Mesendoderm (in vitro differentiated cells): ENCODE measurements around the gene ABCC1.
"Not testable (repeated sequence)": the region's sequence is repeated elsewhere in the genome, so short reads cannot be mapped to it uniquely, and the experiment has no call there.

Experiments
- DNase-seq: peaks from one replicate; pipeline ENCODE4 v3.0.0; 2013
- H2AK5ac ChIP-seq: 2 replicates; pipeline ENCODE4 v1.6.1; 2013; ENCODE audit warnings: low read length, inconsistent platforms
- H2BK120ac ChIP-seq: 2 replicates; pipeline ENCODE4 v1.6.1; 2013; ENCODE audit warnings: low read depth, mild to moderate bottlenecking, low read length, moderate library complexity, mixed read lengths
- H2BK15ac ChIP-seq: replicated peaks from 2 replicates; pipeline ENCODE4 v1.6.1; 2013; ENCODE audit warnings: low read depth, mild to moderate bottlenecking, moderate library complexity
- H2BK5ac ChIP-seq: 2 replicates; pipeline ENCODE4 v1.6.1; 2013; ENCODE audit warnings: low read length, inconsistent platforms
- H3K18ac ChIP-seq: 2 replicates; pipeline ENCODE4 v1.6.1; 2013; ENCODE audit warnings: mild to moderate bottlenecking, low read length, mixed read lengths
- H3K23ac ChIP-seq: one replicate; pipeline ENCODE4 v1.6.1; 2013; ENCODE audit warnings: low read length
- H3K27ac ChIP-seq: 2 replicates; pipeline ENCODE4 v1.5.1; 2013; ENCODE audit warnings: low read depth, mild to moderate bottlenecking, inconsistent platforms, low read length, moderate library complexity
- H3K27me3 ChIP-seq: 2 replicates; pipeline ENCODE4 v1.6.1; 2013; ENCODE audit warnings: low read length, control low read depth, mild to moderate bottlenecking, inconsistent platforms; ENCODE audit not compliant: insufficient read depth, poor library complexity
- H3K36me3 ChIP-seq: 2 replicates; pipeline ENCODE4 v1.6.1; 2013; ENCODE audit warnings: low read length, inconsistent platforms; ENCODE audit not compliant: control insufficient read depth, insufficient read depth
- H3K4ac ChIP-seq: one replicate; pipeline ENCODE4 v1.6.1; 2013; ENCODE audit warnings: low read depth, mild to moderate bottlenecking, low read length, moderate library complexity
- H3K4me1 ChIP-seq: 2 replicates; pipeline ENCODE4 v1.6.1; 2013; ENCODE audit warnings: low read depth, low read length, inconsistent platforms; ENCODE audit not compliant: control insufficient read depth
- H3K4me2 ChIP-seq: 2 replicates; pipeline ENCODE4 v1.6.1; 2013; ENCODE audit warnings: low read length
- H3K4me3 ChIP-seq: 2 replicates; pipeline ENCODE4 v1.5.1; 2013; ENCODE audit warnings: mild to moderate bottlenecking, low read length
- H3K56ac ChIP-seq: one replicate; pipeline ENCODE4 v1.6.1; 2013; ENCODE audit warnings: low read length
- H3K79me1 ChIP-seq: 2 replicates; pipeline ENCODE4 v1.6.1; 2013; ENCODE audit warnings: low read length, inconsistent platforms
- H3K79me2 ChIP-seq: 2 replicates; pipeline ENCODE4 v1.6.1; 2013; ENCODE audit warnings: mild to moderate bottlenecking, low read length; ENCODE audit not compliant: control insufficient read depth, insufficient read depth
- H3K9ac ChIP-seq: 2 replicates; pipeline ENCODE4 v1.6.1; 2013; ENCODE audit warnings: low read length, inconsistent platforms
- H4K5ac ChIP-seq: one replicate; pipeline ENCODE4 v1.6.1; 2013; ENCODE audit warnings: low read length
- H4K8ac ChIP-seq: one replicate; pipeline ENCODE4 v1.6.1; 2013; ENCODE audit warnings: low read depth, mild to moderate bottlenecking, control low read depth, low read length, moderate library complexity
- WGBS: extraction: QIAGEN DNeasy Blood & Tissue Kit; methylation state at CpG from one replicate; pipeline ENCODE4 v1.1.7; 2013; ENCODE audit warnings: low lambda C conversion rate, missing lambda C conversion rate; ENCODE audit not compliant: insufficient coverage; ENCODE audit errors: extremely low coverage; 5-methylcytosine and 5-hydroxymethylcytosine counted together

The ABCC1 gene

DNA sequence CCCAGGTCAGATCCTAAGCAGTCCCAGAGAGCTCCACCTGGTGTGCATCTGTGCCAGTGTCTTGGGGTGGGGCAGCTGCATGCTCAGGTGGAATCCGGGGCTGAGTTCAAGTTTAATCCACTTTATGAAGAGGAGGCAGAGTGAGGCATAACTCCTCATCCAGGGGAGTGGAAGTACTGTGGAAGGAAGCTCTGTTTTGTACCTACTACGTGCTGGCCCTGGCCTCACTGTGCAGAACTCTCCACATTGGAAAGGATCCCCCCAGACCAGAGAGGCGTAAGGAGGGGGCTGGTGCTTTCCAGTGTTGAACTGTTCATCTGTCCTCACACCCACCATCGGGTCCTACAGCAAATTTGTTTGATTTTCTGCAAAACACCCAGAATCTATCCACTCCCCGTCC lies 195.9 kb downstream of the ABCC1 start:
- Histone ChIP-seq H2BK120ac (no peak overlapping the region), H2AK5ac (no peak overlapping the region), H3K79me1 (no peaks in the 10 kb centered on the region), H4K5ac (no peak overlapping the region), H3K18ac (no peak overlapping the region), H4K8ac (no peak overlapping the region), H3K79me2 (no peaks in the 10 kb centered on the region), H3K4me2 (no peak overlapping the region), H3K36me3 (peaks cover 7% of the 10 kb centered on the region), H3K4me1 (no peaks in the 10 kb centered on the region), H3K9ac (no peak overlapping the region), H3K27ac (no peak overlapping the region), H3K23ac (no peak overlapping the region), H3K56ac (no peak overlapping the region), H3K4ac (no peak overlapping the region), H2BK15ac (no peak overlapping the region), H3K27me3 (no peaks in the 10 kb centered on the region), H2BK5ac (no peak overlapping the region), H3K4me3 (no peak overlapping the region)
- no peak for DNase-seq
- WGBS = no CpG with 5 or more reads among the region's 5 CpGs

- Histone ChIP-seq H3K27ac (no peak overlapping the region), H2BK5ac (no peak overlapping the region), H2BK15ac (no peak overlapping the region), H3K4ac (no peak overlapping the region), H3K4me1 (no peaks in the 10 kb centered on the region), H3K79me2 (no peaks in the 10 kb centered on the region), H3K9ac (no peak overlapping the region), H3K23ac (no peak overlapping the region), H2BK120ac (no peak overlapping the region), H2AK5ac (no peak overlapping the region), H3K4me2 (no peak overlapping the region), H3K18ac (no peak overlapping the region), H4K5ac (no peak overlapping the region), H3K27me3 (no peaks in the 10 kb centered on the region), H3K4me3 (no peak overlapping the region), H3K56ac (no peak overlapping the region), H3K36me3 (peaks cover 3% of the 10 kb centered on the region), H3K79me1 (no peaks in the 10 kb centered on the region), H4K8ac (no peak overlapping the region)
- no peak for DNase-seq
- WGBS = no CpG with 5 or more reads among the region's 14 CpGs
These were observed 197.2 kb downstream of the ABCC1 start for GRCh38 chr16:16146380-16147315.

DNA sequence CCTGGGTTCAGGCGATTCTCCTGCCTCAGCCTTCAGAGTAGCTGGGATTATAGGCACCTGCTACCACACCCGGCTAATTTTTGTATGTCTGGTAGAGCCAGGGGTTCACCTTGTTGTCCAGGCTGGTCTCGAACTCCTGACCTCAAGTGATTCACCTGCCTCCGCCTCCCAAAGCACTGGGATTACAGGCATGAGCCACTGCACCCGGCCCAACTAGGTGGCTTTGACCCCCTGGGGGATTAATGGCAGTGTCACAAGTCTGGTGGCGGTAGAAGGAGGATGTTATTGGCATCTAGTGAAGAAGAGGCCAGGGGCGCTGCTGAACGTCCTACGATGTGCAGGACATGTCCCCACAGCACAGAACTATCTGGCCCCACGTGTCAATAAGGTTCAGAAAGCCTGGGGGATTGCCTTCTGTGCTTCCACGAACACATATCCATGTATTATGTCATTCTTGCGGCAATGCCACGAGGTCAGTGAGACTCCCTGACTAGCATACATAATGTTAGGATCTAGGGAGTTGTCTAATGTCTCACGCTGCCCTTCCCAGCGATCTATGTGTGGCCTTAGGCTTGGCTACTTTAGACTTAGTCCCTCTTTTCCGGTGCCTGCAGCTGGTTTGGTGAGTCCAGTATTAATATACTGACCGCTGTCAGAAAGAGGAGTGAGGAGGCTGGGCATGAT lies 198.0 kb downstream of the ABCC1 start:
- Histone ChIP-seq H2AK5ac (no peak overlapping the region), H3K4ac (no peak overlapping the region), H4K5ac (no peak overlapping the region), H3K79me2 (no peaks in the 10 kb centered on the region), H3K27ac (no peak overlapping the region), H3K18ac (no peak overlapping the region), H3K9ac (no peak overlapping the region), H3K4me1 (no peaks in the 10 kb centered on the region), H2BK15ac (no peak overlapping the region), H2BK5ac (no peak overlapping the region), H3K79me1 (no peaks in the 10 kb centered on the region), H3K56ac (no peak overlapping the region), H3K27me3 (no peaks in the 10 kb centered on the region), H2BK120ac (no peak overlapping the region), H3K36me3 (peaks cover 3% of the 10 kb centered on the region), H3K4me3 (no peak overlapping the region), H3K4me2 (no peak overlapping the region), H3K23ac (no peak overlapping the region), H4K8ac (no peak overlapping the region)
- DNase-seq = no peak
- no CpG with 5 or more reads among the region's 17 CpGs for WGBS

GRCh38 chr16:16148000-16148599 lies 198.7 kb downstream of the ABCC1 start:
- H3K56ac ChIP-seq, H3K79me1 ChIP-seq, DNase-seq, H2BK5ac ChIP-seq, H3K18ac ChIP-seq, H3K27ac ChIP-seq, H2AK5ac ChIP-seq, H3K4me1 ChIP-seq, H3K79me2 ChIP-seq, H3K4ac ChIP-seq, H3K36me3 ChIP-seq, H3K23ac ChIP-seq, H3K27me3 ChIP-seq, H2BK15ac ChIP-seq, H3K4me2 ChIP-seq, H4K8ac ChIP-seq, H2BK120ac ChIP-seq, H3K4me3 ChIP-seq, H4K5ac ChIP-seq, H3K9ac ChIP-seq: not testable (repeated sequence)
- no CpG with 5 or more reads among the region's 15 CpGs for WGBS

DNA sequence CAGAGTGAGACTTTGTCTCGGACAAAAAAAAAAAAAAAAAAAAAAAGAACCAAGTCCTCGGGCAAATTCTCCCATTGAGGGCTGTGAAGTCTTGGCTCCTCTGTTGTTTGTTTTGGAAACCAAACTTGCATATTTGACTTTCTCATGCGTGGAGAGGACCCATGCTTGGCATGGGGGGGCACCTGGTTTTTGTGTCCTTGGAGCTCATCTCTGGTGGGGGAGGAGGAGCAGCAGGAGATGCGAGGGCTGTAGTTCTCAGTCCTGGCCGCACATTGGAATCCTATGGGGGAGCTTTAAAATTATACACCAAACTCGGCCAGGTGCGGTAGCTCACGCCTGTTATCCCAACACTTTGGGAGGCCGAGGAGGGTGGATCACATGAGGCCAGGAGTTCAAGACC lies 199.3 kb downstream of the ABCC1 start:
- H3K79me2 ChIP-seq = no peaks in the 10 kb centered on the region
- no peaks in the 10 kb centered on the region for H3K27me3 ChIP-seq
- H3K79me1 ChIP-seq = no peaks in the 10 kb centered on the region
- H2AK5ac ChIP-seq = no peak overlapping the region
- H3K4me1 ChIP-seq = no peaks in the 10 kb centered on the region
- H2BK5ac ChIP-seq = no peak overlapping the region
- H3K27ac ChIP-seq = no peak overlapping the region
- H3K56ac ChIP-seq = no peak overlapping the region
- no peak overlapping the region for H2BK15ac ChIP-seq
- H3K4ac ChIP-seq = no peak overlapping the region
- DNase-seq = peak; percentile 16
- no peak overlapping the region for H4K8ac ChIP-seq
- H3K4me3 ChIP-seq = no peak overlapping the region
- peaks cover 3% of the 10 kb centered on the region for H3K36me3 ChIP-seq
- H3K4me2 ChIP-seq = no peak overlapping the region
- no peak overlapping the region for H3K23ac ChIP-seq
- no peak overlapping the region for H4K5ac ChIP-seq
- H3K9ac ChIP-seq = no peak overlapping the region
- no CpG with 5 or more reads among the region's 9 CpGs for WGBS
- no peak overlapping the region for H3K18ac ChIP-seq
- no peak overlapping the region for H2BK120ac ChIP-seq
